Heart right ventricle (tissue), 16 donors: ENCODE results near the gene USE1. TPM values are rescaled to one million over a fixed set of nuclear protein-coding genes. Genes with fewer than 3 reads are reported as not detected.

Experiments used
- ATAC-seq, 8 donors: fragments of 200-7000 bp; cut with Tn5 transposase; one replicate each; pipeline ENCODE4 v1.9.1; 2020; ENCODE audit warnings: mild to moderate bottlenecking in 8 of 8, moderate library complexity in 8 of 8, moderate number of reproducible peaks in 1 of 8
- DNase-seq, 2 donors: peaks; one replicate each; pipeline ENCODE4 v3.0.0-alpha.2; 2020
- H3K27ac ChIP-seq, 10 donors: fragments of 200-600 bp; sonication (generic) in 2 of 10; one replicate each; pipeline versions ENCODE4 v1.5.0 to v1.8.0; 2020 to 2022; ENCODE audit warnings: mild to moderate bottlenecking in 3 of 10
- H3K27me3 ChIP-seq, 7 donors: fragments of 200-600 bp; one replicate each; pipeline ENCODE4 v1.8.0; 2021 to 2022; ENCODE audit warnings: mild to moderate bottlenecking in 2 of 7
- H3K36me3 ChIP-seq, 9 donors: fragments of 200-600 bp; sonication (generic) in 1 of 9; one replicate each; pipeline versions ENCODE4 v1.5.0 to v1.8.0; 2020 to 2022; ENCODE audit warnings: mild to moderate bottlenecking in 2 of 9
- H3K4me1 ChIP-seq, 9 donors: fragments of 200-600 bp; sonication (generic) in 1 of 9; one replicate each; pipeline versions ENCODE4 v1.5.0 to v1.8.0; 2020 to 2022; ENCODE audit warnings: mild to moderate bottlenecking in 4 of 9
- H3K4me3 ChIP-seq, 10 donors: fragments of 200-600 bp; sonication (generic) in 2 of 10; one replicate each; pipeline versions ENCODE4 v1.5.0 to v1.8.0; 2020 to 2022; ENCODE audit warnings: mild to moderate bottlenecking in 7 of 10, moderate library complexity in 2 of 10
- H3K9me3 ChIP-seq, 11 donors: fragments of 200-600 bp in 10 of 11; sonication (generic) in 2 of 11; one replicate each; pipeline versions ENCODE4 v1.5.0 to v1.8.0; 2013 to 2022; ENCODE audit warnings: mild to moderate bottlenecking in 2 of 11, control low read depth in 1 of 11, moderate library complexity in 1 of 11
- WGBS, 2 donors: extraction: QIAGEN DNeasy Blood & Tissue Kit; methylation state at CpG; one replicate each; pipeline ENCODE4 v1.1.7; 2013; ENCODE audit warnings: inconsistent platforms in 1 of 2; 5-methylcytosine and 5-hydroxymethylcytosine counted together
- intact Hi-C, 10 donors: fragments of 100-400 bp; cut with DNase I; formaldehyde crosslinking; loops; one replicate each; pipeline versions ENCODE4 v1.11.1 to v1.14.2; 2022
- polyA plus RNA-seq, 2 donors: library from polyadenylated mRNA; stranded (reverse); fragments of 200-250 nt; gene quantifications; one replicate each; pipeline ENCODE4 v1.2.3, GENCODE V29; 2013
- total RNA-seq, 10 donors: library from RNA; stranded (reverse); fragmentation: NEBNext Ultra II Directional in 3 of 10; extraction: Animal tissue kit (Norgen Biotek cat#: 25700) in 3 of 10; gene quantifications; one replicate each; pipeline versions ENCODE4 v1.2.1 to v1.2.4, GENCODE V29; 2021 to 2023
- TF ChIP-seq, protein P1 (sequence below), 9 donors: fragments of 200-600 bp; sonication (generic) in 2 of 9; IDR thresholded peaks; one replicate each; pipeline versions ENCODE4 v1.5.0 to v1.8.0; 2021 to 2022; ENCODE audit warnings: antibody characterized with exemption in 9 of 9, mild to moderate bottlenecking in 5 of 9, moderate library complexity in 1 of 9
- donor health status: Arrhythmogenic right ventricular cardiomyopathy.
- donor health status: ischemic (EF 13 %, LVEDD 7.1; RV severe dilation, severe dysfunction).
- donor health status: healthy with polysubstance abuse.
- donor health status: DM: no; HTN: yes; CAD: no.
- donor health status: DM: no; HTN: no; CAD: no.
- donor health status: ischemic (EF 25% LVEDD 6.9; RV normal size, moderate dysfunction).
- donor health status: ischemic (EF 25% LVEDD 5.7; RV mildly dilated, moderate dysfunction).
- donor health status: healthy.
- donor health status: DM: yes; HTN: yes; CAD: no.
- donor health status: Ischemic cardiomyopathy.
- donor health status: ischemic (EF 35%, LVEDD 5.7; RV mildly dilated, moderate dysfunction).
- donor health status: nonischemic (EF 11% LVEDD 7.7; RV severe dilation, severe dysfunction).
- donor health status: DM: yes; HTN: yes; CAD: no.
- donor health status: PGD.
- donor health status: ischemic (EF 29% LVEDD 5.4; RV normal size, mild dysfunction).
- donor health status: nonischemic (EF 23%, LVEDD 6.1; RV moderate dilation, normal function).

USE1 gene
- total and polyA plus RNA-seq, 12 donors: 25.1 to 67.6 (median 30.2) TPM

DNA sequence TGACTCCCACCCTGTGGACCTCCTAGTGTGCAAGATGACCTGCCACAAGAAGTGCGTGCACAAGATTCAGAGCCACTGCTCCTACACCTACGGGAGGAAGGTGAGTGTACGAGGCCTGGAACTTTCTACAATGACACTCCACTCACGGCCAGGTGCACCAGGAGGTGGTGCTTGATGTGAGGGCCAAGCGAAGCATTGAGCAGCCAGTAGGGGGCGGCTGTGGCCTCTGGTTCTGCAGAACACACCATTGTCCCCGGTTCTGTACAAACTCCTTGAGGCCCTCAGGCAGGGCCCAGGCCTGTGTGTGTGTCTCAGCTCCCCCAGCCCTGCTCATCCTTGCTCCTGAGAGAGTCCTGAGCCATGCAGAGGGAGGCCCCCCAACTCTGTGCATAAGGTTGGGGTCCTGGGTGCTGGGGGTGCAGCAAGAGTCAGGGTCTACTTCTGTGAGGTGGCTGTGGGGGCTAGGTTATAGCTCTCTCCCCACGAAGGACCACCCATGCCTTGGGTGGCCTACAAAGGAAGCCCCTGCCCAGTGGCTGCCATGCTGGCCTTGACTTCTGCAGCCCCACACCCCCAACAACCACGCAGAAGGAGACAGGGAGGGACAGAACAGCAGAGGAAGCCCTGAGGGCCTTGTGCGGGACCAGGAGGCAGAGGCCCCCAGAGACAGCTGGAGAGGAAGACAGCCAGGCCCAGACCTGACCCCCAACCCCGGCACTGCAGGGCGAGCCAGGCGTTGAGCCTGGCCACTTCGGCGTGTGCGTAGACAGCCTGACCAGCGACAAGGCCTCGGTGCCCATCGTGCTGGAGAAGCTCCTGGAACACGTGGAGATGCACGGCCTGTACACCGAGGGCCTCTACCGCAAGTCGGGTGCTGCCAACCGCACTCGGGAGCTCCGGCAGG is 9.7 kb upstream of the USE1 start:
- no peaks in the 10 kb centered on the region for H3K9me3 ChIP-seq
- H3K27ac ChIP-seq: no peak overlapping the region
- no peaks in the 10 kb centered on the region for H3K27me3 ChIP-seq
- H3K4me1 ChIP-seq: no peaks in the 10 kb centered on the region
- TF ChIP-seq, protein P1, sequence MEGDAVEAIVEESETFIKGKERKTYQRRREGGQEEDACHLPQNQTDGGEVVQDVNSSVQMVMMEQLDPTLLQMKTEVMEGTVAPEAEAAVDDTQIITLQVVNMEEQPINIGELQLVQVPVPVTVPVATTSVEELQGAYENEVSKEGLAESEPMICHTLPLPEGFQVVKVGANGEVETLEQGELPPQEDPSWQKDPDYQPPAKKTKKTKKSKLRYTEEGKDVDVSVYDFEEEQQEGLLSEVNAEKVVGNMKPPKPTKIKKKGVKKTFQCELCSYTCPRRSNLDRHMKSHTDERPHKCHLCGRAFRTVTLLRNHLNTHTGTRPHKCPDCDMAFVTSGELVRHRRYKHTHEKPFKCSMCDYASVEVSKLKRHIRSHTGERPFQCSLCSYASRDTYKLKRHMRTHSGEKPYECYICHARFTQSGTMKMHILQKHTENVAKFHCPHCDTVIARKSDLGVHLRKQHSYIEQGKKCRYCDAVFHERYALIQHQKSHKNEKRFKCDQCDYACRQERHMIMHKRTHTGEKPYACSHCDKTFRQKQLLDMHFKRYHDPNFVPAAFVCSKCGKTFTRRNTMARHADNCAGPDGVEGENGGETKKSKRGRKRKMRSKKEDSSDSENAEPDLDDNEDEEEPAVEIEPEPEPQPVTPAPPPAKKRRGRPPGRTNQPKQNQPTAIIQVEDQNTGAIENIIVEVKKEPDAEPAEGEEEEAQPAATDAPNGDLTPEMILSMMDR (IDR thresholded peaks at IDR 0.05): peak; percentile 35 to 74 (median 65)
- ATAC-seq (peak in 7 of 8 donors; percentile 34 to 74 (median 54)), DNase-seq (peak; percentile 37 to 64)
- WGBS, 2 donors: 83 to 85% methylated on average over 27 of the region's 27 CpGs
- peaks cover 0 to 99% (median 35%) of the 10 kb centered on the region in 9 donors for H3K36me3 ChIP-seq
- intact Hi-C loops: loop anchor here in 8 of 10 donors (2.0 to 10.0 kb wide), 3 partner anchors 77 to 79 kb away; partner anchors contain the start of gene ANKLE1 (in 6 of the 8)
- no peak overlapping the region for H3K4me3 ChIP-seq

DNA sequence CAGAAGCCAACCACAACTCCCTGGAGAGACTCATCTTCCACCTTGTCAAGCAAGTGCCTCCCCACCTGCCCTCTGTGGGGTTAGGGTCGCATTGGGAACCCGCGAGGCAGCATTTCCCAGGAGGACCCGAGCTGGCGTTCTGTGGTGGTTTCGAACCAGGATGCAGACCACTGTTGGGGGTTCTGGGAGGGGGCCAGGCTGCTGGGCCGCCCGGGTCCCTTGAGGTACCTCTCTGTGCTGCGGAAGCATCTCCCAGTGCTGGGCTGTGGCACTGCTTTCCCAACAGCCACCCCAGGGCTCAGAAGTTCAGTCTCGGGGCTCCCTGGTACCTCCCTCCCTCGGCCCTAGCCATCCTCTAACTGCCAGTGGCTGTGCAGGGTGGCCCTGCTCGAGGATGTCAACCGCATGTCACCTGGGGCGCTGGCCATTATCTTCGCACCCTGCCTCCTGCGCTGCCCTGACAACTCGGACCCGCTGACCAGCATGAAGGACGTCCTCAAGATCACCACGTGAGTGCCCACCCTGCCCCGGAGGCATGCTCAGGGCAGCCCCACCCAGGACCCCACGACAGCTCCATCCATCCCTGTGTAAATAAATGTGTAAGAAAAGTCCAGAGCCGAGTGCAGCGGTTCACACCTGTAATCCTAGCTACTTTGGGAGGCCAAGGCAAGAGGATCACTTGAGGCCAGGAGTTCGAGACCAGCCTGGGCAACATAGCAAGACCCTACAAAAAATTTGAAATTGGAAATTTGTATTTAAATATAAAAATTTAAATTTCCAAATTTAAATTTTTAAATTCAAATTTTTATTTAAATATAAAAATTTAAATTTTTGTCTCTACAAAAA is 8.2 kb upstream of the USE1 start:
- H3K4me1 ChIP-seq: no peaks in the 10 kb centered on the region
- no peak overlapping the region for H3K4me3 ChIP-seq
- H3K9me3 ChIP-seq: no peaks in the 10 kb centered on the region
- peaks cover 0 to 99% (median 32%) of the 10 kb centered on the region in 9 donors for H3K36me3 ChIP-seq
- WGBS, 2 donors: 94 to 96% methylated on average over 25 of the region's 25 CpGs
- TF ChIP-seq, protein P1 (IDR thresholded peaks at IDR 0.05): no peak
- DNase-seq: no peak
- no peaks in the 10 kb centered on the region for H3K27me3 ChIP-seq
- intact Hi-C loops: loop anchor here in 6 of 10 donors (5.0 to 10.0 kb wide), 2 partner anchors 75 to 78 kb away; partner anchors contain the start of gene ANKLE1 (in 6 of the 6)
- no peak overlapping the region for H3K27ac ChIP-seq
- no peak for ATAC-seq

DNA sequence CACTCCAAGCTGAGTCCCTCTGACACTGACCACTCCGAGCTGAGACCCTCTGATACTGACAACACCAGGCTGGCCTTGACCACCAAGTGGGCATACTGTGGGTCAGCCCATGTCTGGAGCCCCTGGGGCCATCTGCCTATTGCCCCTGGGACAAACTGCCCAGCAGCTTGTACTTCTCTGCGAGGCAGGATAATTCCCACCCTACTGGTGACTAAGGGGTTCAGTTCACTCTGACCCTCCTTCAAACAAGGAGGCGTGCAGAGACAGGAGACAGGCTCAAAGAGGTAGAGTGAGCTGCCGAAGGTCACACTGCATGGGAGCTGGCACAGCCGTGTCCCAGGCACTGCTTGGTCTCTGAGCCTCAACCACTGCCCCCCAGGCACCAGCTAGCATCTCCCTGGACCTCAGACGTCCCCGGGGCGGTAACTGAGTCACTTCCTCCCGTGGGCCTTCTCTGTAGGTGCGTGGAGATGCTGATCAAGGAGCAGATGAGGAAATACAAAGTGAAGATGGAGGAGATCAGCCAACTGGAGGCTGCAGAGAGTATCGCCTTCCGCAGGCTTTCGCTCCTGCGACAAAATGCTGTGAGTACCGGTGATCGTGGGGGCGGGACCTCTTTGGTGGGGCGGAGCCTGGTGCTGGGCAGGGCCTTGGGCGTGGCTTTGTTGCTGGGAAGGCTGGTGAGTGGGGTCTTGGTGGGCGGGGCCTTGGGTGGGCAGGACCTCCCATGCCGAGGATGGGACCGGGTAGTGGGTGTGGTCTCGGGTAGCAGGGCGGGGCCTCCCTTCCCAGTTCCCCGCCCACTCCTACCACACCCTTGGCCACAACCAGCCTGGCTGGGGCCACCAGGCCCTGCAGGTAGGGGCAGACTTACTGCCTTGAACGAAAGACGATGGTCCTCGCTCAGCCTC is 5.8 kb upstream of the USE1 start:
- peaks cover 0 to 93% (median 43%) of the 10 kb centered on the region in 9 donors for H3K36me3 ChIP-seq
- intact Hi-C loops: loop anchor here in 7 of 10 donors (5.0 to 10.0 kb wide), 2 partner anchors 73 to 75 kb away; partner anchors contain the start of gene ANKLE1 (in 7 of the 7)
- TF ChIP-seq, protein P1 (IDR thresholded peaks at IDR 0.05): no peak
- H3K4me3 ChIP-seq: no peak overlapping the region
- no peaks in the 10 kb centered on the region for H3K27me3 ChIP-seq
- DNase-seq (no peak), ATAC-seq (peak in 1 of 8 donors; percentile 22)
- peaks cover 0 to 1% (median under 1%) of the 10 kb centered on the region in 9 donors for H3K4me1 ChIP-seq
- 74 to 78% methylated on average over 28 of the region's 28 CpGs for WGBS, 2 donors
- no peaks in the 10 kb centered on the region for H3K9me3 ChIP-seq
- H3K27ac ChIP-seq: no peak overlapping the region
